Uterus (tissue), 2 donors: ENCODE measurements around the gene EXOC1L.

Source experiments
- POLR2A ChIP-seq, 2 donors: fragments of 450-650 bp; IDR thresholded peaks; one replicate each; pipeline ENCODE4 v1.6.1; 2016; ENCODE audit warnings: antibody characterized with exemption in 2 of 2, mild to moderate bottlenecking in 1 of 2, moderate library complexity in 1 of 2
- TF ChIP-seq, protein P1 (sequence below), 4 experiments: fragments of 200-600 bp in 2 of 4; fragments of 450-650 bp in 2 of 4; sonication (generic) in 2 of 4; IDR thresholded peaks; one replicate each; pipeline ENCODE4 v1.5.1; 2016 to 2019; ENCODE audit warnings: antibody characterized with exemption in 4 of 4, mild to moderate bottlenecking in 2 of 4, moderate library complexity in 1 of 4

DNA sequence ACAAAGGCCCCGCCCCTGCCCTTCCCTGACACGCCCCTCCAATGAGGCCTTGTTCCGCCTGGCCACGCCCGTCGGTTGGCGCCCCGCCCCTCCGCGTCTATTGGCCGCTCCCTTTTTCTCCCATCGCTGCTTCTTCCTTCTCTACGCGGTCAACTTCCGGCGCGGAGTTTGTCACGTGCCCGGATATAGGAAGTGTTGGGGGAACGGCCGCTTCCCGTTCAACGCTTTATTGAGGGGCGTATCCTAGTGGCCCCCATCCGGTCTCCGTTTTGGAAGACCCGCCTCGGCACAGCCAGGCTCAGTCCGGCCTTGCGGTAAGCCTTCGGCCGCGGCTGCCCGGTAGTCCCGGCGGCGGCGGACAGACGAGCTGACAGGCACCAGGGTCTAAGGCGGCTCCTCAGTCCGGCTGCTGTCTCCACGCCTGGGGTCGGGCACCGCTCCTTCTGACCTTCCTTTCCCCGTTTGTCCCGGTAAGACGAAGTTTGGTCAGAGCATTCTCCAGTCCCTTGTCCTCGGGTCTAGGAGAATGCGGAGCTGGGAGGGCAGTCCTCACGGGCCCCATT is 34.0 kb downstream of the EXOC1L start, which contains the start of gene EXOC1:
- TF ChIP-seq, protein P1, sequence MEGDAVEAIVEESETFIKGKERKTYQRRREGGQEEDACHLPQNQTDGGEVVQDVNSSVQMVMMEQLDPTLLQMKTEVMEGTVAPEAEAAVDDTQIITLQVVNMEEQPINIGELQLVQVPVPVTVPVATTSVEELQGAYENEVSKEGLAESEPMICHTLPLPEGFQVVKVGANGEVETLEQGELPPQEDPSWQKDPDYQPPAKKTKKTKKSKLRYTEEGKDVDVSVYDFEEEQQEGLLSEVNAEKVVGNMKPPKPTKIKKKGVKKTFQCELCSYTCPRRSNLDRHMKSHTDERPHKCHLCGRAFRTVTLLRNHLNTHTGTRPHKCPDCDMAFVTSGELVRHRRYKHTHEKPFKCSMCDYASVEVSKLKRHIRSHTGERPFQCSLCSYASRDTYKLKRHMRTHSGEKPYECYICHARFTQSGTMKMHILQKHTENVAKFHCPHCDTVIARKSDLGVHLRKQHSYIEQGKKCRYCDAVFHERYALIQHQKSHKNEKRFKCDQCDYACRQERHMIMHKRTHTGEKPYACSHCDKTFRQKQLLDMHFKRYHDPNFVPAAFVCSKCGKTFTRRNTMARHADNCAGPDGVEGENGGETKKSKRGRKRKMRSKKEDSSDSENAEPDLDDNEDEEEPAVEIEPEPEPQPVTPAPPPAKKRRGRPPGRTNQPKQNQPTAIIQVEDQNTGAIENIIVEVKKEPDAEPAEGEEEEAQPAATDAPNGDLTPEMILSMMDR (IDR thresholded peaks at IDR 0.05), result no peak
- peak in 1 of 2 donors; percentile 62 for TF ChIP-seq POLR2A (IDR thresholded peaks at IDR 0.05)
